ENCODE measurements around the gene PCSK5.

Gene PCSK5

GRCh38 chr9:76026796-76027195 lies 136.3 kb downstream of the PCSK5 start:
- no peak overlapping the region for H3K27ac ChIP-seq (ENCODE audit: low read length)
- no peaks in the 10 kb centered on the region for H3K36me3 ChIP-seq (ENCODE audit: control insufficient read depth in 2 of 2, insufficient read depth in 2 of 2, low read length in 2 of 2)
- H3K4me1 ChIP-seq (ENCODE audit: control insufficient read depth, insufficient read depth, low read length), result no peaks in the 10 kb centered on the region
- no peak overlapping the region for H3K4me3 ChIP-seq (ENCODE audit: low read length in 2 of 2)
- no peaks in the 10 kb centered on the region for H3K9me3 ChIP-seq (ENCODE audit: control insufficient read depth in 2 of 2, low read length in 2 of 2)
- no peak overlapping the region for H3K9ac ChIP-seq (ENCODE audit: low read length in 2 of 2)
- H3K27me3 ChIP-seq (ENCODE audit: control insufficient read depth in 1 of 2, insufficient read depth in 2 of 2, low read length in 2 of 2), result no peaks in the 10 kb centered on the region

DNA sequence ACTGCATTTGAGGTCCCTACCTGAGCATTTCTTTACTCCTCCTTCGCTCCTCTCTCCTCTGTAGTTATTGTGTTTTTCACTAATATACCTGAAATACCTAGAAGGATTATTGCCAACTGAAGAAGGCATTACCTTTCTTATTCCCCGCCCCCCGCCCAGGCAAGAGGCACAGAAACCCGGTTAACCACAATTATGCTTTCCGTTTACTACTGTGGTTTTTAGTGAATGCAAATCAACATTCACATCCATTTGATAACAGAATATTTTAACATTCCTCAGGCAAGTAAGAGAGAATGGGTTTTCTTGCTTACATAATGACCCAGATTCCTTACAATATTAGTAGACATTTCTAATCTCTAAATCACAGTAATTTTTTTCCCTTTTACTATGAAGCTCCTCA lies 136.9 kb downstream of the PCSK5 start:
- no peak overlapping the region for H3K27ac ChIP-seq (ENCODE audit: low read length)
- no peaks in the 10 kb centered on the region for H3K9me3 ChIP-seq (ENCODE audit: control insufficient read depth in 2 of 2, low read length in 2 of 2)
- no peaks in the 10 kb centered on the region for H3K4me1 ChIP-seq (ENCODE audit: control insufficient read depth, insufficient read depth, low read length)
- no peaks in the 10 kb centered on the region for H3K36me3 ChIP-seq (ENCODE audit: control insufficient read depth in 2 of 2, insufficient read depth in 2 of 2, low read length in 2 of 2)
- no peak overlapping the region for H3K4me3 ChIP-seq (ENCODE audit: low read length in 2 of 2)
- no peaks in the 10 kb centered on the region for H3K27me3 ChIP-seq (ENCODE audit: control insufficient read depth in 1 of 2, insufficient read depth in 2 of 2, low read length in 2 of 2)
- no peak overlapping the region for H3K9ac ChIP-seq (ENCODE audit: low read length in 2 of 2)

GRCh38 chr9:76027861-76028260 lies 137.4 kb downstream of the PCSK5 start:
- no peaks in the 10 kb centered on the region for H3K9me3 ChIP-seq (ENCODE audit: control insufficient read depth in 2 of 2, low read length in 2 of 2)
- H3K27me3 ChIP-seq (ENCODE audit: control insufficient read depth in 1 of 2, insufficient read depth in 2 of 2, low read length in 2 of 2), result no peaks in the 10 kb centered on the region
- H3K27ac ChIP-seq (ENCODE audit: low read length), result no peak overlapping the region
- H3K4me1 ChIP-seq (ENCODE audit: control insufficient read depth, insufficient read depth, low read length), result no peaks in the 10 kb centered on the region
- H3K36me3 ChIP-seq (ENCODE audit: control insufficient read depth in 2 of 2, insufficient read depth in 2 of 2, low read length in 2 of 2), result no peaks in the 10 kb centered on the region
- no peak overlapping the region for H3K4me3 ChIP-seq (ENCODE audit: low read length in 2 of 2)
- no peak overlapping the region for H3K9ac ChIP-seq (ENCODE audit: low read length in 2 of 2)

GRCh38 chr9:76032038-76032796 lies 141.7 kb downstream of the PCSK5 start:
- H3K27ac ChIP-seq (ENCODE audit: low read length), result no peak overlapping the region
- H3K4me1 ChIP-seq (ENCODE audit: control insufficient read depth, insufficient read depth, low read length), result no peaks in the 10 kb centered on the region
- no peaks in the 10 kb centered on the region for H3K27me3 ChIP-seq (ENCODE audit: control insufficient read depth in 1 of 2, insufficient read depth in 2 of 2, low read length in 2 of 2)
- H3K9me3 ChIP-seq (ENCODE audit: control insufficient read depth in 2 of 2, low read length in 2 of 2), result no peaks in the 10 kb centered on the region
- H3K36me3 ChIP-seq (ENCODE audit: control insufficient read depth in 2 of 2, insufficient read depth in 2 of 2, low read length in 2 of 2), result no peaks in the 10 kb centered on the region
- H3K4me3 ChIP-seq (ENCODE audit: low read length in 2 of 2), result no peak overlapping the region
- H3K9ac ChIP-seq (ENCODE audit: low read length in 2 of 2), result no peak overlapping the region

DNA sequence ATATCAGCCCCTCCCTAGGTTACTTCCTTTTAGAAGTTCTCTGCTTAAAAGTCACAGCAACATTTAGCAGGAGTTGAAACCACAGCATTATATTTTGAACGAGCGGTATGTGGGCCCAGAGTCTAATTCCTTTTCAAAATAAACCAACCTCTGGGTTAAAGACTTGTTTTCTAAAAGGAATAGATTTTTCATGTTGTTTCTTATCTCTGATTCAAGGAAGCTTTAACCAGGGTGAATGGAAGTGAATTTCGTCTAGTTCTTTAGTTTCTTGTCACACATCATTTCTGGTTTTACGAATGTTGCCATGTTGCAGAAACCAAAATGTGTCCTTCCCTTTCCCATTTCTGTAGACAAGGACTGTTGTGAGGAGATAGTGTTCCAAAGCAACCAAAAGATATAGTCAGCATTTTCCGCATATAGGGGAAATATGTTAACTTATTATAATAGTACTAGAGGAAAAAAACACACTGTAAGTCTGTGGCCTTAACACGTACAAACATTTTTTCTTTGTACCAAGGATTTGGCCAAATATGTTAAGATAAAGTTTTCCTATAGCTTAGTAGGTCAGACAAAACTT lies 142.4 kb downstream of the PCSK5 start:
- Histone ChIP-seq H3K4me1 (ENCODE audit: control insufficient read depth, insufficient read depth, low read length) (no peaks in the 10 kb centered on the region), H3K4me3 (ENCODE audit: low read length in 2 of 2) (no peak overlapping the region), H3K36me3 (ENCODE audit: control insufficient read depth in 2 of 2, insufficient read depth in 2 of 2, low read length in 2 of 2) (no peaks in the 10 kb centered on the region), H3K9me3 (ENCODE audit: control insufficient read depth in 2 of 2, low read length in 2 of 2) (no peaks in the 10 kb centered on the region), H3K9ac (ENCODE audit: low read length in 2 of 2) (no peak overlapping the region), H3K27ac (ENCODE audit: low read length) (no peak overlapping the region), H3K27me3 (ENCODE audit: control insufficient read depth in 1 of 2, insufficient read depth in 2 of 2, low read length in 2 of 2) (no peaks in the 10 kb centered on the region)

DNA sequence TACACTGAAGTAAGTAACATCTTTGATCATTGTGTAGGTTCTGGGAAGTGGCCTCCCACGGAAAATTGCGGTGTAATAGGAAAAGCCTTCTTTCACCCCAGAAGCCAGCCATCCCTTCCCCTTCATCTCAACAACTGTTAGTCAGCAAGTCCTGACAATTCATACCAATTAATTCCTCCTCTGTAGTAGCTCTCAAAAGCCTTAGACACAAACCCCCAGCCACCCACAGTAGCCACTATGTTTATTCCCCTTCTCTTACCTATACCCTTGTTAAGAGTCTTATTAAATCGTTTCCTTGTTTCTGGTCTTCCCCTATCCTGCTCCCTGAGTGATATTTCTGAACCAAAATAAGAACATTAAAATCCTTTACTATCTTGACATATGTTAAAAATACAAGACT lies 143.6 kb downstream of the PCSK5 start:
- Histone ChIP-seq H3K27me3 (ENCODE audit: control insufficient read depth in 1 of 2, insufficient read depth in 2 of 2, low read length in 2 of 2) (no peaks in the 10 kb centered on the region), H3K27ac (ENCODE audit: low read length) (no peak overlapping the region), H3K9me3 (ENCODE audit: control insufficient read depth in 2 of 2, low read length in 2 of 2) (no peaks in the 10 kb centered on the region), H3K4me3 (ENCODE audit: low read length in 2 of 2) (no peak overlapping the region), H3K4me1 (ENCODE audit: control insufficient read depth, insufficient read depth, low read length) (no peaks in the 10 kb centered on the region), H3K36me3 (ENCODE audit: control insufficient read depth in 2 of 2, insufficient read depth in 2 of 2, low read length in 2 of 2) (no peaks in the 10 kb centered on the region), H3K9ac (ENCODE audit: low read length in 2 of 2) (no peak overlapping the region)

GRCh38 chr9:76036762-76037161 lies 146.3 kb downstream of the PCSK5 start:
- Histone ChIP-seq H3K9ac (ENCODE audit: low read length in 2 of 2) (no peak overlapping the region), H3K9me3 (ENCODE audit: control insufficient read depth in 2 of 2, low read length in 2 of 2) (no peaks in the 10 kb centered on the region), H3K27ac (ENCODE audit: low read length) (no peak overlapping the region), H3K36me3 (ENCODE audit: control insufficient read depth in 2 of 2, insufficient read depth in 2 of 2, low read length in 2 of 2) (no peaks in the 10 kb centered on the region), H3K4me1 (ENCODE audit: control insufficient read depth, insufficient read depth, low read length) (no peaks in the 10 kb centered on the region), H3K4me3 (ENCODE audit: low read length in 2 of 2) (no peak overlapping the region), H3K27me3 (ENCODE audit: control insufficient read depth in 1 of 2, insufficient read depth in 2 of 2, low read length in 2 of 2) (no peaks in the 10 kb centered on the region)

DNA sequence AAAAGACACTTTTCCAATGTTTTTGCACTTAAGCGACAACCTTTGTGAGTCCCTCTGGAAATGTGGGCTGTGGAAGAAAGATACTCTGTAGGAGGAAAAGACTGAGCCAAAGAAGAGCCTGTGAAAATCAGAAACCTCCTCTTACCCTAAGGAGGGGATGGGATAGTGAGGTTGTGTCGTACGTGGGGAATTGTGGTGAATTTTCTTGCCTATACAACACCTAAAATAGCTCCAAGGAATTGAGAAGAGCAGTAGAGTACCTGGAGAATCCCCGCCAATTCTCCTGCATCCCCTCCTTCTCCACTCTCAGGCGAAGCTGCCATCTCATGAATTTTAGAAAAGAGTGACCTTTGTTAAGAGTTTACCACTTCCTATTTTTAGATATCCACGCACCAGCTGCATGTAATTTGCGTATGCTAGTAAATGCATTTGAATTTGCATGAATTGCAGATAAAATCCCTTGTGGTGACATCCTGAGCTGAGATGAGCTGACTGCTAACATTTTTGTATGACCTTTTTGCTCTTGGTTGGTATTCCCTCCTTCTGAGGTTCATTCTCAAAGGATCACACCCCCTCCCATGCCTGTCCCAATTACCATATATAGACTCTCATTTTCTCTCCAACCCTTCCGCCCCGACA lies 147.2 kb downstream of the PCSK5 start:
- Histone ChIP-seq H3K4me3 (ENCODE audit: low read length in 2 of 2) (no peak overlapping the region), H3K4me1 (ENCODE audit: control insufficient read depth, insufficient read depth, low read length) (no peaks in the 10 kb centered on the region), H3K36me3 (ENCODE audit: control insufficient read depth in 2 of 2, insufficient read depth in 2 of 2, low read length in 2 of 2) (no peaks in the 10 kb centered on the region), H3K9ac (ENCODE audit: low read length in 2 of 2) (no peak overlapping the region), H3K27me3 (ENCODE audit: control insufficient read depth in 1 of 2, insufficient read depth in 2 of 2, low read length in 2 of 2) (no peaks in the 10 kb centered on the region), H3K27ac (ENCODE audit: low read length) (no peak overlapping the region), H3K9me3 (ENCODE audit: control insufficient read depth in 2 of 2, low read length in 2 of 2) (no peaks in the 10 kb centered on the region)

DNA sequence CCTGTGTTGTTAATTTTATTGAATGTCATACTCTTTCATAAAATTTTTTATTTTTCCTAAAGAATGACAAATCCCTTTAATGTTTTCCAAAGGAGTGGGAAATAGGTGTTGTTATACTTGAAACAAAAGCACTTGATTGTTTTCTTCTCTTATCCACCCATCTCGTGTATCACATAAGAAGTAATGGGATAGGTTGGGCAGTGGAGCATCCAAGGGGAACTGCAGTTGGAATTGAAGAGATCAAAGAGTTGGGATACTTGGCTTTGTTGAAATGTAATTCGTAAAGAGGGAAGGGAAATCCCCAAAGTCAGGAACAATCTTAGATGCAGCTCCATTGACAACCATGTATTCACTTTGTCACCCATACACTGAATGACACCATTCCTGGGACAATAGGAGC lies 148.0 kb downstream of the PCSK5 start:
- Histone ChIP-seq H3K27me3 (ENCODE audit: control insufficient read depth in 1 of 2, insufficient read depth in 2 of 2, low read length in 2 of 2) (no peaks in the 10 kb centered on the region), H3K4me1 (ENCODE audit: control insufficient read depth, insufficient read depth, low read length) (no peaks in the 10 kb centered on the region), H3K36me3 (ENCODE audit: control insufficient read depth in 2 of 2, insufficient read depth in 2 of 2, low read length in 2 of 2) (no peaks in the 10 kb centered on the region), H3K27ac (ENCODE audit: low read length) (no peak overlapping the region), H3K9me3 (ENCODE audit: control insufficient read depth in 2 of 2, low read length in 2 of 2) (no peaks in the 10 kb centered on the region), H3K4me3 (ENCODE audit: low read length in 2 of 2) (no peak overlapping the region), H3K9ac (ENCODE audit: low read length in 2 of 2) (no peak overlapping the region)

GRCh38 chr9:76044266-76044819 lies 153.9 kb downstream of the PCSK5 start:
- no peaks in the 10 kb centered on the region for H3K36me3 ChIP-seq (ENCODE audit: control insufficient read depth in 2 of 2, insufficient read depth in 2 of 2, low read length in 2 of 2)
- no peaks in the 10 kb centered on the region for H3K9me3 ChIP-seq (ENCODE audit: control insufficient read depth in 2 of 2, low read length in 2 of 2)
- no peak overlapping the region for H3K27ac ChIP-seq (ENCODE audit: low read length)
- H3K9ac ChIP-seq (ENCODE audit: low read length in 2 of 2), result no peak overlapping the region
- no peaks in the 10 kb centered on the region for H3K27me3 ChIP-seq (ENCODE audit: control insufficient read depth in 1 of 2, insufficient read depth in 2 of 2, low read length in 2 of 2)
- H3K4me3 ChIP-seq (ENCODE audit: low read length in 2 of 2), result no peak overlapping the region
- no peaks in the 10 kb centered on the region for H3K4me1 ChIP-seq (ENCODE audit: control insufficient read depth, insufficient read depth, low read length)

DNA sequence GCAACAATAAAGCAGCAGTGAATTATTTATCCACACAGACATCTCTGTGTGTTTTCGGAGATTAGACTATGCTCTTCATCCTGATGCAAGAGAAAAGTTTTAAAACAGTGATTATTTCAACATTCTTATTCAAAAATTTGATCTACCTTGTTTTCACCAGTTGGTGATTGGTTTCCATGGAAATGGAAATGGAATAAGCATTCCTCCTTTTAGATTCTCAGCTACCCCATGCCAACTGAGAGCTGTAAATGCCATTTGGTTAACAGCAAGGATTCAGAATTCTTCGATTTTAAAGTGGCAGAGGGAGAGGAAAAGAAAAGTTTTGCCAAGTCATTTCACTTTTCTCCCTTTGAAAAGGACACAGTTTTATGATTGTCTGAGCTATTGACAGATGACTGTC lies 154.7 kb downstream of the PCSK5 start:
- H3K9me3 ChIP-seq (ENCODE audit: control insufficient read depth in 2 of 2, low read length in 2 of 2), result no peaks in the 10 kb centered on the region
- H3K4me1 ChIP-seq (ENCODE audit: control insufficient read depth, insufficient read depth, low read length), result no peaks in the 10 kb centered on the region
- no peaks in the 10 kb centered on the region for H3K36me3 ChIP-seq (ENCODE audit: control insufficient read depth in 2 of 2, insufficient read depth in 2 of 2, low read length in 2 of 2)
- H3K27ac ChIP-seq (ENCODE audit: low read length), result no peak overlapping the region
- no peak overlapping the region for H3K4me3 ChIP-seq (ENCODE audit: low read length in 2 of 2)
- no peaks in the 10 kb centered on the region for H3K27me3 ChIP-seq (ENCODE audit: control insufficient read depth in 1 of 2, insufficient read depth in 2 of 2, low read length in 2 of 2)
- no peak overlapping the region for H3K9ac ChIP-seq (ENCODE audit: low read length in 2 of 2)
